ENCODE results near the gene SPRR5.

The SPRR5 gene

GRCh38 chr1:152960452-152961044, 13.5 kb downstream of the SPRR5 start:
- no peaks in the 10 kb centered on the region for H3K4me1 ChIP-seq (ENCODE audit: insufficient read depth, low read length)
- H3K9ac ChIP-seq (ENCODE audit: low read depth, low read length): no peak overlapping the region

GRCh38 chr1:152961226-152961891, 14.4 kb downstream of the SPRR5 start:
- no peaks in the 10 kb centered on the region for H3K9me3 ChIP-seq (ENCODE audit: control insufficient read depth, insufficient read depth, low read length)
- H3K9ac ChIP-seq (ENCODE audit: low read depth, low read length): no peak overlapping the region
- no peaks in the 10 kb centered on the region for H3K4me1 ChIP-seq (ENCODE audit: insufficient read depth, low read length)
- no peaks in the 10 kb centered on the region for H3K36me3 ChIP-seq (ENCODE audit: insufficient read depth, low read length)

More at GRCh38 chr1:152960452-152961044, 13.5 kb downstream of the SPRR5 start:
- H3K36me3 ChIP-seq (ENCODE audit: insufficient read depth, low read length): no peaks in the 10 kb centered on the region
- H3K9me3 ChIP-seq (ENCODE audit: control insufficient read depth, insufficient read depth, low read length): no peaks in the 10 kb centered on the region

- H3K36me3 ChIP-seq (ENCODE audit: insufficient read depth, low read length): no peaks in the 10 kb centered on the region
- no peaks in the 10 kb centered on the region for H3K4me1 ChIP-seq (ENCODE audit: insufficient read depth, low read length)
- no peaks in the 10 kb centered on the region for H3K9me3 ChIP-seq (ENCODE audit: control insufficient read depth, insufficient read depth, low read length)
- no peak overlapping the region for H3K9ac ChIP-seq (ENCODE audit: low read depth, low read length)
These were observed 15.9 kb downstream of the SPRR5 start for GRCh38 chr1:152962876-152963415.

GRCh38 chr1:152964536-152964935, 17.5 kb downstream of the SPRR5 start:
- Histone ChIP-seq H3K36me3 (ENCODE audit: insufficient read depth, low read length) (no peaks in the 10 kb centered on the region), H3K4me1 (ENCODE audit: insufficient read depth, low read length) (no peaks in the 10 kb centered on the region), H3K9ac (ENCODE audit: low read depth, low read length) (no peak overlapping the region), H3K9me3 (ENCODE audit: control insufficient read depth, insufficient read depth, low read length) (no peaks in the 10 kb centered on the region)

DNA sequence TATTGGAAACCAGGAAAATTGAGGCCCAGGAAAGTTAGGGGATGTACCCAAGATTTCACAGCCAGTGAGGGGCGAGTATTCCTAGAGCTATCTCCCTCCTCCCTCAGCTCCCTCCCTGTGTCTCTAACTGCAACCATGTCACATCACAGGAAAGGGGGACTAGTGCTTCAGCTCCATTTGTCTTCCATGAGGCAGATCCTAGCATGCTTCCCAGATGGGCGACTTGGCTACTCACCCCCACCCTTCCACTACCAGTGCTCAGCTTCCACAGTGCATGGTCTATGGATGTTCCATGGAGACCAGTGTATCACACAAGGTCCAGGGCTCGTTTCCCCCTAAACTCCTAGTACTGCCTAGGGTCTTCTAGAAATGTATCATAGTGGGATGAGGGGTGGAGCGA, 18.8 kb downstream of the SPRR5 start:
- H3K4me1 ChIP-seq (ENCODE audit: insufficient read depth, low read length): no peaks in the 10 kb centered on the region
- H3K9me3 ChIP-seq (ENCODE audit: control insufficient read depth, insufficient read depth, low read length): no peaks in the 10 kb centered on the region
- no peak overlapping the region for H3K9ac ChIP-seq (ENCODE audit: low read depth, low read length)

DNA sequence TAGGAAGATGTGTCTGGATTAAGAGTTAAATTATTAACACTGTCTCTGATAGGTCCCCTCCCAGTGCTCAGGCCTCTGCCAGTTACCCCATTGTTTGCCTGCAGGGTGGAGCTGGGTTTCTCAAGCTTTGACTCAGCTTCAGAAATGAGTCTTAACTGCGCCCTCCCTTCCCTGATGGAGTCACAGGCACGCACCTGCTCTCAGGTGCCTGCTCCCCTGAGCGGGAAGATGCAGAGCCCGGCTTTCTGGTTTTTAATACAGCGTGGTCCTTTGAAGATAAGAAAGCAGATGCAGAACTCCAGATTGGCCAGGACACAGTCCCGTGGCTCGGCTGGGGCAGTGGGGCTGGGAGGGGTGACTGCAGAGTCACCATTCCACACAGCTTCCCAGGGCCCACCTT, 20.2 kb downstream of the SPRR5 start:
- Histone ChIP-seq H3K9me3 (ENCODE audit: control insufficient read depth, insufficient read depth, low read length) (no peaks in the 10 kb centered on the region), H3K9ac (ENCODE audit: low read depth, low read length) (no peak overlapping the region), H3K4me1 (ENCODE audit: insufficient read depth, low read length) (no peaks in the 10 kb centered on the region), H3K36me3 (ENCODE audit: insufficient read depth, low read length) (no peaks in the 10 kb centered on the region)

More for the DNA sequence above, 18.8 kb downstream of the SPRR5 start:
- no peaks in the 10 kb centered on the region for H3K36me3 ChIP-seq (ENCODE audit: insufficient read depth, low read length)

- Histone ChIP-seq H3K9me3 (ENCODE audit: control insufficient read depth, insufficient read depth, low read length) (no peaks in the 10 kb centered on the region), H3K36me3 (ENCODE audit: insufficient read depth, low read length) (no peaks in the 10 kb centered on the region), H3K9ac (ENCODE audit: low read depth, low read length) (no peak overlapping the region), H3K4me1 (ENCODE audit: insufficient read depth, low read length) (no peaks in the 10 kb centered on the region)
These were observed 21.2 kb downstream of the SPRR5 start for GRCh38 chr1:152968248-152968647.

DNA sequence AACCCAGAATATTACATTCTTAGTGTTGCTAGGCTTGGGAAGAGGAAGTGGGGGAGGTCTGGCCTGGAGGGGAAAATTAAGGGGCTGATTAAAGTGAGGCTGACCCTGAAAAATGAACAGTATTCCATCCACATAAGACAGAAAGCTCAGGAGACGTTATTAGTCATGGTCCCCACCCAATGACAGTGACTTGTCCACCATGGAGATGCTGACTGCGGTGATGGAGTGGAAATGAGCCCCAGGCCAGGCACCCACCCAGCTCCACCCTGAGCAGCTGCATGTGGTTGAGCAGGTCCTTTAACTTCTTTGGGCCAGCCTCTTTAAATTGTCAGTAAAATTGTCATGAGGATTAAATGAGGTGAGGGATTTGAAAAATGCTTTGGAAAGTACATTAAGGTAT, 22.0 kb downstream of the SPRR5 start:
- Histone ChIP-seq H3K9ac (ENCODE audit: low read depth, low read length) (no peak overlapping the region), H3K36me3 (ENCODE audit: insufficient read depth, low read length) (no peaks in the 10 kb centered on the region), H3K9me3 (ENCODE audit: control insufficient read depth, insufficient read depth, low read length) (no peaks in the 10 kb centered on the region), H3K4me1 (ENCODE audit: insufficient read depth, low read length) (no peaks in the 10 kb centered on the region)

GRCh38 chr1:152970495-152970894, 23.5 kb downstream of the SPRR5 start, which contains the start of gene SPRR4:
Gene SPRR4 (plus strand): TSS chr1:152970648. CDS start chr1:152971891, 1,243 bp downstream.
- H3K9me3 ChIP-seq (ENCODE audit: control insufficient read depth, insufficient read depth, low read length): no peaks in the 10 kb centered on the region
- H3K9ac ChIP-seq (ENCODE audit: low read depth, low read length): no peak within 1 kb of the TSS
- no peaks in the 10 kb centered on the region for H3K36me3 ChIP-seq (ENCODE audit: insufficient read depth, low read length)

GRCh38 chr1:152972196-152972886, 25.3 kb downstream of the SPRR5 start:
- Histone ChIP-seq H3K36me3 (ENCODE audit: insufficient read depth, low read length) (no peaks in the 10 kb centered on the region), H3K9ac (ENCODE audit: low read depth, low read length) (no peak overlapping the region), H3K4me1 (ENCODE audit: insufficient read depth, low read length) (no peaks in the 10 kb centered on the region), H3K9me3 (ENCODE audit: control insufficient read depth, insufficient read depth, low read length) (no peaks in the 10 kb centered on the region)

More at GRCh38 chr1:152970495-152970894, 23.5 kb downstream of the SPRR5 start, which contains the start of gene SPRR4:
- no peaks in the 10 kb centered on the region for H3K4me1 ChIP-seq (ENCODE audit: insufficient read depth, low read length)

DNA sequence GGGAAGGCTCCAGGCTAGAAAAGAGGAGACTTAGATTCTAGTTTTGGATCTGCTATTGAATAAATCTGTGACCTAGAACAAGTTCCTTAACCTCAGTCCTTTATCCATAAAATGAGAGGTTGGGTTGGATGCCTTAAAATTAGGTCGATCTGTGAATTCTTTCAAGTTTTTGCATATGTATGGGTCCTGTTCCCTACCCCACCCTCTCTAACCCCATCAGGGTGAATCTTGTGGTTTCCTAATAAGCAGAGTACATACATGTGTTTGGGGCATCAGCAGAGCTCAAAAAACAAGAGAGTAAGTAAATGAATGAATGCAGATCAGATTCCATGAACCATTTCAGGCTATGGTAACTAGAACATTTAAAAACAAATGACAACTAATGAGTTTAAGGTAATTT, 29.7 kb downstream of the SPRR5 start:
- Histone ChIP-seq H3K9me3 (ENCODE audit: control insufficient read depth, insufficient read depth, low read length) (no peaks in the 10 kb centered on the region), H3K9ac (ENCODE audit: low read depth, low read length) (no peak overlapping the region), H3K4me1 (ENCODE audit: insufficient read depth, low read length) (no peaks in the 10 kb centered on the region), H3K36me3 (ENCODE audit: insufficient read depth, low read length) (no peaks in the 10 kb centered on the region)

GRCh38 chr1:152977614-152978013, 30.6 kb downstream of the SPRR5 start:
- no peaks in the 10 kb centered on the region for H3K36me3 ChIP-seq (ENCODE audit: insufficient read depth, low read length)
- no peaks in the 10 kb centered on the region for H3K9me3 ChIP-seq (ENCODE audit: control insufficient read depth, insufficient read depth, low read length)
- no peaks in the 10 kb centered on the region for H3K4me1 ChIP-seq (ENCODE audit: insufficient read depth, low read length)
- H3K9ac ChIP-seq (ENCODE audit: low read depth, low read length): no peak overlapping the region

DNA sequence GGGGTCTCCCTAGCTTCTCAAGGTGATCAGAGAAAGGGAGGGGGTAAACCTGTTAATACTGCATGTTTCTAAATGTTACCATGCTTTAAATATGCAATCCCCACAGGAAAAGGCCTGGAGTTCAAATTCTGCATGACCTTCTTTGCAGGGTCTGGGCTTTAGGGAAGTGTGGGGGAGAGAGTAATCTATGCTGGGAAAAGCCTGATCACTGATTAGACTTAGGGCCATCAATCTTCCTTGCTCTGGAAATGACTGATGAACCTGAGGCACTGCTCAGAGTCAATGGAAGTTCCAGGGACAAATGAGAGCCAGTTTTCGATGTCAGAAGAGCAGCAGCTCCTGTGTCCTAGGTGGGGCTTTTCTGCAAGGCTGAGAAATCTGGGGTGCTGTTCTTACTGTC, 33.7 kb downstream of the SPRR5 start:
- Histone ChIP-seq H3K9me3 (ENCODE audit: control insufficient read depth, insufficient read depth, low read length) (no peaks in the 10 kb centered on the region), H3K9ac (ENCODE audit: low read depth, low read length) (no peak overlapping the region), H3K4me1 (ENCODE audit: insufficient read depth, low read length) (no peaks in the 10 kb centered on the region), H3K36me3 (ENCODE audit: insufficient read depth, low read length) (no peaks in the 10 kb centered on the region)

- H3K4me1 ChIP-seq (ENCODE audit: insufficient read depth, low read length): no peaks in the 10 kb centered on the region
- no peaks in the 10 kb centered on the region for H3K9me3 ChIP-seq (ENCODE audit: control insufficient read depth, insufficient read depth, low read length)
- H3K9ac ChIP-seq (ENCODE audit: low read depth, low read length): no peak overlapping the region
- H3K36me3 ChIP-seq (ENCODE audit: insufficient read depth, low read length): no peaks in the 10 kb centered on the region
These were observed 34.3 kb downstream of the SPRR5 start for GRCh38 chr1:152981146-152981871.
